Measurements from ENCODE around the gene PRDM2.

Gene PRDM2

DNA sequence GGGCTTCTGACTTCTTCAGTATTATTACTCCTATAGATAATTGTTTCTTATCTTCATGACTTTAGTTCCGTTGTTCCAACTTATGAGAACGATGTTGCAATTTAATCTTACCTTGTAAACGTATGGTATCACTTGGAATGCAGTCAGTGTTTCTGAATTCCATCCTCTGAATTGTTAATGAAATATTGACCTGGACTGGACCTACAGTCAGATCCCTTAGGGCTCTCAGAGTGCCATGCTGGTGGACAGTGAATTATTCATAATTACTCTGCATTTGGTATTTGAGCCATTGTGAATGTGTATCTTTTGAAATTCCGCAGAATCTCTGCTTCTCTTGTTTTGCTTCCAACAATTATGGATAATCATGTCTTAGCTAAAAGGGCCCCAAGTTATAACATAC lies 72.3 kb downstream of the PRDM2 start:
- H3K27me3 ChIP-seq (ENCODE audit: insufficient read depth, low read length) = no peaks in the 10 kb centered on the region
- H3K4me3 ChIP-seq (ENCODE audit: low read depth, low read length, poor library complexity, severe bottlenecking) = no peak overlapping the region
- H3K27ac ChIP-seq (ENCODE audit: low read depth, low read length, poor library complexity, severe bottlenecking) = no peak overlapping the region
- H3K79me2 ChIP-seq (ENCODE audit: insufficient read depth, low read length) = peaks cover 65% of the 10 kb centered on the region
- H3K9ac ChIP-seq (ENCODE audit: low read length) = no peak overlapping the region
- peaks cover 93% of the 10 kb centered on the region for H3K36me3 ChIP-seq (ENCODE audit: insufficient read depth, low read length)
- H3K4me1 ChIP-seq (ENCODE audit: insufficient read depth, low read length, severe bottlenecking) = peaks cover 9% of the 10 kb centered on the region
- no peaks in the 10 kb centered on the region for H3K9me3 ChIP-seq (ENCODE audit: low read length)
- H3F3A ChIP-seq (ENCODE audit: insufficient read depth, low read length) = no peaks in the 10 kb centered on the region
- H3K9me2 ChIP-seq (ENCODE audit: low read depth, low read length) = no peaks in the 10 kb centered on the region
- TF ChIP-seq EZH2 (IDR thresholded peaks at IDR 0.05; ENCODE audit: borderline replicate concordance, low read length) = no peak
- TF ChIP-seq, protein P1, sequence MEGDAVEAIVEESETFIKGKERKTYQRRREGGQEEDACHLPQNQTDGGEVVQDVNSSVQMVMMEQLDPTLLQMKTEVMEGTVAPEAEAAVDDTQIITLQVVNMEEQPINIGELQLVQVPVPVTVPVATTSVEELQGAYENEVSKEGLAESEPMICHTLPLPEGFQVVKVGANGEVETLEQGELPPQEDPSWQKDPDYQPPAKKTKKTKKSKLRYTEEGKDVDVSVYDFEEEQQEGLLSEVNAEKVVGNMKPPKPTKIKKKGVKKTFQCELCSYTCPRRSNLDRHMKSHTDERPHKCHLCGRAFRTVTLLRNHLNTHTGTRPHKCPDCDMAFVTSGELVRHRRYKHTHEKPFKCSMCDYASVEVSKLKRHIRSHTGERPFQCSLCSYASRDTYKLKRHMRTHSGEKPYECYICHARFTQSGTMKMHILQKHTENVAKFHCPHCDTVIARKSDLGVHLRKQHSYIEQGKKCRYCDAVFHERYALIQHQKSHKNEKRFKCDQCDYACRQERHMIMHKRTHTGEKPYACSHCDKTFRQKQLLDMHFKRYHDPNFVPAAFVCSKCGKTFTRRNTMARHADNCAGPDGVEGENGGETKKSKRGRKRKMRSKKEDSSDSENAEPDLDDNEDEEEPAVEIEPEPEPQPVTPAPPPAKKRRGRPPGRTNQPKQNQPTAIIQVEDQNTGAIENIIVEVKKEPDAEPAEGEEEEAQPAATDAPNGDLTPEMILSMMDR (IDR thresholded peaks at IDR 0.05; ENCODE audit: low read length) = no peak
- no peak overlapping the region for H3K4me2 ChIP-seq (ENCODE audit: low read length)
- no peak overlapping the region for H2AFZ ChIP-seq (ENCODE audit: low read length)
- peaks cover 5% of the 10 kb centered on the region; the same call in 1 of the 2 replicates for H4K20me1 ChIP-seq (ENCODE audit: insufficient read depth, low read length)

DNA sequence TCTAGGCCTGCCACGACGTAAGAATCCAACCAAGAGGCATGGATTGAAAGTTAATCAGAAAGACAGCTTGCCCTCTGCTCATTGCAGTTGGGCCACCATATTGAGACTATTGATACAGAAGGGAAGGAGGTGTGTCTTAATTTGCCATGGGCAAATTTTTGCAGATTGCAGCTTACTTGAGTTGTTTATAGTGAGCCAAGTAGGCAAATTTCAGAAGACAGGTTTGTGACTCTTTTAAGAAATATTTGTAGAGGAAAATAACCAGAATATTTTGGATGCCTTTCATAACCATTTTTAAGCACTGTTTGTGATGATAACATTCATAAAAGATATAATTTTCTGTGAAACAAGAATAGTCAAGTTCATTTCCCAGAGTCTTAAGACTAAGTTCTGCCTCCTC lies 74.1 kb downstream of the PRDM2 start:
- Histone ChIP-seq H3K9ac (ENCODE audit: low read length) (no peak overlapping the region), H3K79me2 (ENCODE audit: insufficient read depth, low read length) (peaks cover 51% of the 10 kb centered on the region), H3K36me3 (ENCODE audit: insufficient read depth, low read length) (peaks cover 96% of the 10 kb centered on the region), H2AFZ (ENCODE audit: low read length) (no peak overlapping the region), H4K20me1 (ENCODE audit: insufficient read depth, low read length) (peaks cover 5% of the 10 kb centered on the region; the same call in 1 of the 2 replicates), H3K4me3 (ENCODE audit: low read depth, low read length, poor library complexity, severe bottlenecking) (no peak overlapping the region), H3F3A (ENCODE audit: insufficient read depth, low read length) (no peaks in the 10 kb centered on the region), H3K27ac (ENCODE audit: low read depth, low read length, poor library complexity, severe bottlenecking) (no peak overlapping the region), H3K4me1 (ENCODE audit: insufficient read depth, low read length, severe bottlenecking) (peaks cover 19% of the 10 kb centered on the region), H3K27me3 (ENCODE audit: insufficient read depth, low read length) (no peaks in the 10 kb centered on the region), H3K4me2 (ENCODE audit: low read length) (no peak overlapping the region), H3K9me2 (ENCODE audit: low read depth, low read length) (no peaks in the 10 kb centered on the region), H3K9me3 (ENCODE audit: low read length) (no peaks in the 10 kb centered on the region)
- TF ChIP-seq, protein P1 (IDR thresholded peaks at IDR 0.05; ENCODE audit: low read length) = no peak
- no peak for TF ChIP-seq EZH2 (IDR thresholded peaks at IDR 0.05; ENCODE audit: borderline replicate concordance, low read length)

DNA sequence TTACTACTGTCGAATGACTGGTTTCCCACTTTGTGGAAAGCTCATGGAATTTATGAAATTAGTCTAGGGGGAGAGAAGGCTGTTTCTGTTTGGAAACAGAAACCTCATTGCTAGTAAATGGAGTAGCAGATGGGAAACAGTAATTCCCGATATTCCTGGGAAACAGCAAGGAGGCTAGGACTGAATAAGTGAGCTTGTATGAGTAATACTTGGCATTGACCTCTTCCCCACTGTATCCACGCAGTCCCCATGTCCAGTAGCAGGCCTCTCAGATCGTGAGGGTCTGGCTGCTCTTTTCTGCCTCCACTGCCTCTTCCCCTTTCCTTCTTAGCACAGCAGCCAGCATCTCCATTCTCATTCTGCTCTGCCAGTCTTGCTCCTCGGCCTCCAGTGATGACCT lies 75.5 kb downstream of the PRDM2 start:
- H4K20me1 ChIP-seq (ENCODE audit: insufficient read depth, low read length) = peaks cover 3% of the 10 kb centered on the region; the same call in 1 of the 2 replicates
- peaks cover 38% of the 10 kb centered on the region for H3K79me2 ChIP-seq (ENCODE audit: insufficient read depth, low read length)
- H3K4me2 ChIP-seq (ENCODE audit: low read length) = no peak overlapping the region
- no peak overlapping the region for H3K27ac ChIP-seq (ENCODE audit: low read depth, low read length, poor library complexity, severe bottlenecking)
- no peak overlapping the region for H3K9ac ChIP-seq (ENCODE audit: low read length)
- no peak overlapping the region for H3K4me3 ChIP-seq (ENCODE audit: low read depth, low read length, poor library complexity, severe bottlenecking)
- H3K36me3 ChIP-seq (ENCODE audit: insufficient read depth, low read length) = peaks cover 96% of the 10 kb centered on the region
- H2AFZ ChIP-seq (ENCODE audit: low read length) = no peak overlapping the region
- peaks cover 25% of the 10 kb centered on the region for H3K4me1 ChIP-seq (ENCODE audit: insufficient read depth, low read length, severe bottlenecking)
- H3K27me3 ChIP-seq (ENCODE audit: insufficient read depth, low read length) = no peaks in the 10 kb centered on the region
- no peaks in the 10 kb centered on the region for H3K9me3 ChIP-seq (ENCODE audit: low read length)
- no peaks in the 10 kb centered on the region for H3K9me2 ChIP-seq (ENCODE audit: low read depth, low read length)
- TF ChIP-seq, protein P1 (IDR thresholded peaks at IDR 0.05; ENCODE audit: low read length) = no peak
- TF ChIP-seq EZH2 (IDR thresholded peaks at IDR 0.05; ENCODE audit: borderline replicate concordance, low read length) = no peak
- H3F3A ChIP-seq (ENCODE audit: insufficient read depth, low read length) = no peaks in the 10 kb centered on the region

Data from OCI-LY1 (cell line).